HG03469 (cell line): ENCODE measurements around the gene CDK14.

Experiments used
- ATAC-seq: cut with Tn5 transposase; IDR thresholded peaks from one replicate; pipeline ENCODE4 v1.9.1; 2021; ENCODE audit warnings: mild to moderate bottlenecking, moderate library complexity, moderate number of reproducible peaks; ENCODE audit not compliant: unreplicated experiment

CDK14 gene

GRCh38 chr7:90595801-90596670, at the start of gene CDK14:
Gene CDK14, plus strand, starts transcription at chr7:90596321. Its CDS starts 307 bp downstream, at chr7:90596628.
- peak; percentile 31 for ATAC-seq

GRCh38 chr7:90551036-90551435, 45.1 kb upstream of the CDK14 start:
- no peak for ATAC-seq

GRCh38 chr7:90552521-90552920, 43.6 kb upstream of the CDK14 start:
- no peak for ATAC-seq

GRCh38 chr7:90560730-90561129, 35.4 kb upstream of the CDK14 start:
- no peak for ATAC-seq

GRCh38 chr7:90563286-90563685, 32.8 kb upstream of the CDK14 start:
- no peak for ATAC-seq

- ATAC-seq: no peak
Measured at GRCh38 chr7:90564455-90564854, 31.7 kb upstream of the CDK14 start.

- ATAC-seq: no peak
Measured at GRCh38 chr7:90568213-90568612, 27.9 kb upstream of the CDK14 start.

- ATAC-seq: no peak
Measured at GRCh38 chr7:90569368-90569767, 26.8 kb upstream of the CDK14 start.

GRCh38 chr7:90570373-90570959, 25.7 kb upstream of the CDK14 start:
- ATAC-seq: no peak

GRCh38 chr7:90574146-90574819, 21.8 kb upstream of the CDK14 start:
- no peak for ATAC-seq

- ATAC-seq: no peak
Measured at GRCh38 chr7:90574820-90575187, 21.3 kb upstream of the CDK14 start.

GRCh38 chr7:90579181-90579688, 16.9 kb upstream of the CDK14 start:
- ATAC-seq: no peak

GRCh38 chr7:90580051-90580450, 16.1 kb upstream of the CDK14 start:
- ATAC-seq: no peak

- ATAC-seq: no peak
Measured at GRCh38 chr7:90582164-90582563, 14.0 kb upstream of the CDK14 start.

- ATAC-seq: no peak
Measured at GRCh38 chr7:90584378-90584777, 11.7 kb upstream of the CDK14 start.

GRCh38 chr7:90586091-90586490, 10.0 kb upstream of the CDK14 start:
- no peak for ATAC-seq

- no peak for ATAC-seq
Measured at GRCh38 chr7:90587766-90588165, 8.4 kb upstream of the CDK14 start.

GRCh38 chr7:90592033-90592432, 4.1 kb upstream of the CDK14 start:
- ATAC-seq: no peak

- no peak for ATAC-seq
Measured at GRCh38 chr7:90593205-90593604, 2.9 kb upstream of the CDK14 start.

GRCh38 chr7:90594751-90595317, 1.3 kb upstream of the CDK14 start:
- no peak for ATAC-seq

- no peak for ATAC-seq
Measured at GRCh38 chr7:90595342-90595800, 750 bp upstream of the CDK14 start.
